ENCODE data around the gene MEX3D. TPM values are rescaled to one million over a fixed set of nuclear protein-coding genes. Genes with fewer than 3 reads are reported as not detected.

MEX3D gene
- total RNA-seq, 1 experiment from 2014 or later: 26.0 TPM

DNA sequence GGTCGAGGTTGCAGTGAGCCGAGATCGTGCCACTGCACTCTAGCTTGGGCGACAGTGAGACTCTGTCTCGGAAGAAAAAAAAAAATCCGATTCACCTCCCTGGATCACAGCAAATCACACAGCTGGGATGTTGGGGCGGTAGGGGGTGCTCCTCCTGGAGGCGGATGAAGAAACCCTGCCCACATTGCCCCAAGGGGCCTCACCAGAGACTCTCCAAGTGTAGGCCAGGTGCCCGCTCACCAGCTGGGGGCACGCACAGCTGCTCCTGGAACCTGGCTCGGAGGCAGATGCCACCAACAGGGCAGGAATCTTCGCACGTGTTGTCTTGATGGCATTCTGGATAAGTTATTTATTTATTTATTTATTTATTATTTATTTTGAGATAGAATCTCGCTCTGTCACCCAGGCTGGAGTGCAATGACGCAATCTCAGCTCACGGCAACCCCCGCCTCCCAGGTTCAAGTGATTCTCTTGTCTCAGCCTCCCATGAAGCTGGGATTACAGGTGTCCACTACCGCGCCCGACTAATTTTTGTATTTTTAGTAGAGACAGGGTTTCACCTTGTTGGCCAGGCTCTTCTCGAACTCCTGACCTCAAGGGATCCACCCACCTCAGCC is 34.1 kb upstream of the MEX3D start:
- Histone ChIP-seq H3K36me3 (peaks cover 14% of the 10 kb centered on the region), H3K27me3 (no peaks in the 10 kb centered on the region), H3K4me3 (no peak overlapping the region), H3K9me3 (no peaks in the 10 kb centered on the region)
- DNase-seq: no peak

- Histone ChIP-seq H3K4me3 (no peak overlapping the region), H3K27me3 (no peaks in the 10 kb centered on the region), H3K9me3 (no peaks in the 10 kb centered on the region), H3K36me3 (peaks cover 17% of the 10 kb centered on the region)
- DNase-seq: no peak
Measured at GRCh38 chr19:1601613-1602064, 33.5 kb upstream of the MEX3D start.

DNA sequence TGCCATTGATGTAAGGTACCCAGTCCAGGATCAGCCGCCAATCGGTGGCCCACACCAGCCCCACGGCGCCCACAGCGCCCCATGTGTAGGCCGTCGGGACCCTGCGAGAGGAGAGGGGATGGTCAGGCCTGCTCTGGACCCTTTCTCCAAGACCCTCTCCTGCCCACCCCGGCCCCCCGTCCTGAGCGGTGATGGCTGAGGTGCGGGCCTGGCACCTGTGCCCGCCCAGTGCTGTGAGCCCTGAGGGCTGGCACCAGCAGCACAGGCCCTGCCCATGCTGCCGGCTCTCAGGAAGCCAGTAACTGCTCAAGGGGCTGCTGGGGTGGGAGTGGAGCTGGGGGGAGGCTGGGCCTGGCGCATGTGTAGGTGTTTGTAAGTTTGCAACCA is 31.3 kb upstream of the MEX3D start:
- Histone ChIP-seq H3K4me3 (no peak overlapping the region), H3K27me3 (no peaks in the 10 kb centered on the region), H3K36me3 (peaks cover 19% of the 10 kb centered on the region), H3K9me3 (no peaks in the 10 kb centered on the region)
- DNase-seq: no peak

GRCh38 chr19:1598777-1599459 is 30.8 kb upstream of the MEX3D start:
- Histone ChIP-seq H3K9me3 (no peaks in the 10 kb centered on the region), H3K36me3 (peaks cover 19% of the 10 kb centered on the region), H3K27me3 (no peaks in the 10 kb centered on the region), H3K4me3 (no peak overlapping the region)
- no peak for DNase-seq

GRCh38 chr19:1593501-1593772 is 25.3 kb upstream of the MEX3D start:
- peak overlapping the region; percentile 52 for H3K4me3 ChIP-seq
- no peaks in the 10 kb centered on the region for H3K27me3 ChIP-seq
- H3K9me3 ChIP-seq: no peaks in the 10 kb centered on the region
- no peak for DNase-seq
- H3K36me3 ChIP-seq: peaks cover 22% of the 10 kb centered on the region

GRCh38 chr19:1592755-1593500 is 24.8 kb upstream of the MEX3D start, which contains the start of gene MBD3:
Gene MBD3, minus strand, starts transcription at chr19:1592865. Its CDS starts 234 bp downstream, at chr19:1592631.
- H3K36me3 ChIP-seq: peaks cover 22% of the 10 kb centered on the region
- H3K4me3 ChIP-seq: peak within 1 kb of the TSS; percentile 95
- DNase-seq: peak; percentile 84
- no peaks in the 10 kb centered on the region for H3K27me3 ChIP-seq
- no peaks in the 10 kb centered on the region for H3K9me3 ChIP-seq

- DNase-seq: peak; percentile 77
- no peaks in the 10 kb centered on the region for H3K27me3 ChIP-seq
- H3K9me3 ChIP-seq: no peaks in the 10 kb centered on the region
- peaks cover 14% of the 10 kb centered on the region for H3K36me3 ChIP-seq
- H3K4me3 ChIP-seq: peak overlapping the region; percentile 95
Measured at GRCh38 chr19:1592024-1592754, 24.1 kb upstream of the MEX3D start.

DNA sequence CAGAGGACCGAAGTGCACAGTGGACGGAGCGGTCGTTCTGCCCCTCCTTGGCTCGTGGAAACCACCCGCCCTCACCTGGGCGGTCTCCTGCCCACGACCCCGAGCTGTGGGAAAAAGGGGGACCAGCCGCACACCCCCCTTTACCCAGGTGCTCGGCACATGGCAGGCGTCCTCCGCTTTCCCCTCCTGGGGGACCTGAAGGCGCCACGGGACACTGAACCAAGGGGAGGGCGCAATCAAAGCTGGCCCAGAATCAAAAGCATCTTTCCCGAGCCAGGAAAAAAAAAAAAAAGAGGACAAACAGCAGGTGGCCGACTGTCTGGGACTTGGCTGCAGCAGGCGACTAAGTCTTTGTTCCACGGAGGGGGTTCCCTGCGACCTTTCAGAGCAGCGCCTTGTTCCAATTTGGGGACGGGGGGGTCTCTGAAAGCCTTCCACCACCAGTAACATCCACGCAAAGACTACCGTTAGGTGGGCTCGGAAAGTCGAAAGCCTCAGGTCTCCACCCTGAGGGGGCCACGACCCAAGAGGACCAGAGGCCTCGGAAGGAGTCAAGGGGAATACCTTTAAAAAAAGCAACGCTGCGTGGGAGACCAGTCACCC is 23.4 kb upstream of the MEX3D start:
- no peaks in the 10 kb centered on the region for H3K27me3 ChIP-seq
- no peak for DNase-seq
- H3K4me3 ChIP-seq: peak overlapping the region; percentile 95
- no peaks in the 10 kb centered on the region for H3K9me3 ChIP-seq
- H3K36me3 ChIP-seq: peaks cover 10% of the 10 kb centered on the region

DNA sequence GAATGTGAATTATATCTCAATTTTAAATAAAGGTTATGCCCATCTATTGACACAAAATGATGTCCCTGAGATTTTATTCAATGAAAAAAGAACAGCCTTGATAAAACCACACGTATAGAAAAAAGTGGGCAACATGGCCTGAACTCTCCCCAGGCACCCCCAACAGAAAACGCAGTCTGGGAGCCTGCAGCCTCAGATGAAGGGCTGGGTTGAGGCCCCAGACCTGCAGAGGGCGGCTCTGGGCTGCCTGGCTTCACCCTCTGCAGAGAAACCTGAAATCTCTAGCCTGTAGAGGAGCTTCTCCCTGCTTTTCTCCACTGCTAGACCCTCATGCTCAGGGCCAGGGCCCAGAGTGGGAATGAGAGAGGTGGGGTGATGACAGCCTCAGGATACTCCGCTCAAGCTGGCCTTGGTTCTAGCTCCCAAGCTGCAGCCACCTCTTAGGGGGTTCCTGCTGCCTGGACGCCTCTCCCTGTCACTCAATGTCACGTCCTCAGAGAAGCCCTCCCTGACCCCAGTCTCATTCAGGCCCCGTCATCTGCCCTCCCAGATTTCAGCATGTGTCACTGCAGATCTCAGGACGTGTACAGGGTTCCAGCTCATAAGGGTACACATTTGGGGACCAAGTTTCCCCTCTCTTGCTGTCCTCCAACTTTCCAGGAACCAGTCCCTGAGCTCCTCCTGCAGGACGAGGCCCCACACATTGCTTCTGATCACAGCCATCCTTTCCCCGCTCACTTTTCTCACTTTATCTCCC is 22.7 kb upstream of the MEX3D start:
- Histone ChIP-seq H3K36me3 (peaks cover 9% of the 10 kb centered on the region), H3K4me3 (peak overlapping the region; percentile 95), H3K27me3 (no peaks in the 10 kb centered on the region), H3K9me3 (no peaks in the 10 kb centered on the region)
- DNase-seq: no peak

- Histone ChIP-seq H3K27me3 (no peaks in the 10 kb centered on the region), H3K36me3 (peaks cover 12% of the 10 kb centered on the region), H3K4me3 (no peak overlapping the region), H3K9me3 (no peaks in the 10 kb centered on the region)
- DNase-seq: no peak
Measured at GRCh38 chr19:1587872-1588271, 19.7 kb upstream of the MEX3D start.

- no peaks in the 10 kb centered on the region for H3K9me3 ChIP-seq
- peaks cover 8% of the 10 kb centered on the region for H3K36me3 ChIP-seq
- no peaks in the 10 kb centered on the region for H3K27me3 ChIP-seq
- H3K4me3 ChIP-seq: no peak overlapping the region
- no peak for DNase-seq
Measured at GRCh38 chr19:1585243-1585580, 17.1 kb upstream of the MEX3D start.

DNA sequence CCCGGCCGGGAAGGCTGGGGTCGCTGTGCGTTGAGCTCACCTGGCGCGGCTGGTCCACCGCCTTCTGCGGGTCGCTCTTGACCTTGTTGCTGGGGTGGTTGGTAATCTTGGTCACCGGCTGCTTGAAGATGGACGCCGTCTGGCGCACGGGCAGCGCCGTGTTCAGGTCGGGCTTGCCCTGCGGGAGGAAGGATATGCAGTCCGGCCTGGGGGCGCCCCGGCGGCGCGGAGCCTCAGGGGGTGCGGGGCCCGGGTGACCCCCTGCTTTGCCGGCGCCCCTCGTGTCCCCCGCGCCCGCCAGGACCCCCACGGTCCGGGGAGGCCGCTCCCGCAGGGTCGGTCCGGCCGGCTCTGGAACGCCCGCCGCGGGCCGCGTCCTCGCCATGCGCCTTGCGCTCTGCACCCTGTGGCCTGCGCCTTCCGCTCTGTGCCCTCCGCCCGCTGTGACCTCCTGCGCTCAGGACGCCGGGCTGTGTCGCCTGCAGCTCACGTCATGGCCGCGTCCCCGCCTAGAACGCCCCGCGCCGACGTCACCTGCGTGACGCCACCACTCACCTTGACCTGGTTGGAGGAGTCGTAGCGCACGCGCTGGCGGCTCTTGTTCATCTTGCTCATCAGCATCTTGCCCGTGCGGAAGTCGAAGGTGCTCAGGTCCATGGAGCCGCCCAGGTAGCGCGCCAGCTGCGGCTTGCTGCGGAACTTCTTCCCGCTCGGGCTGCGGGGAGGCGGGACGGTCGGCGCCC is 16.5 kb upstream of the MEX3D start:
- Histone ChIP-seq H3K4me3 (no peak overlapping the region), H3K9me3 (no peaks in the 10 kb centered on the region), H3K27me3 (no peaks in the 10 kb centered on the region), H3K36me3 (peaks cover 5% of the 10 kb centered on the region)
- no peak for DNase-seq

- no peaks in the 10 kb centered on the region for H3K27me3 ChIP-seq
- peaks cover 5% of the 10 kb centered on the region for H3K36me3 ChIP-seq
- no peaks in the 10 kb centered on the region for H3K9me3 ChIP-seq
- H3K4me3 ChIP-seq: no peak overlapping the region
- DNase-seq: no peak
Measured at GRCh38 chr19:1582201-1582600, 14.1 kb upstream of the MEX3D start.

DNA sequence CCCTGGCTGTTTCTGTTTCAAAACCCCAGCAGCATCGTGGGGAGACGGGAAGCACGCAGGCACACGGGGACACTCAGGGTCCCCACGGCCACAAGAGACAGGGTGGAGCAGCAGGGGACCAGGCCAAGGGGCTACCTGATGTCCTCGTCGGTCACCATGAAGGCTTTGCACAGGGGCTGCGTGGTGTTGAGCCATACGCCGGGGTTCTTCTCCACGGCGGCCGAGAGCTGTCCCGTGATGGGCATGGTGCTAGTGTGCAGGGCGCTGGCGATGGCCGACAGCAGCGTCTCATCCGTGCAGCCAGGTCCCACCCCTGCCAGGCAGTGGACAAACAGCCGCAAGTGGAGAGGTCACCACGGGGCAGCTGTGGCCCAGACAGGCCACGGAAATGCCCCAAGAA is 12.8 kb upstream of the MEX3D start:
- H3K4me3 ChIP-seq: no peak overlapping the region
- no peaks in the 10 kb centered on the region for H3K9me3 ChIP-seq
- no peak for DNase-seq
- peaks cover 5% of the 10 kb centered on the region for H3K36me3 ChIP-seq
- no peaks in the 10 kb centered on the region for H3K27me3 ChIP-seq

- H3K4me3 ChIP-seq: no peak overlapping the region
- DNase-seq: no peak
- H3K27me3 ChIP-seq: no peaks in the 10 kb centered on the region
- peaks cover 5% of the 10 kb centered on the region for H3K36me3 ChIP-seq
- no peaks in the 10 kb centered on the region for H3K9me3 ChIP-seq
Measured at GRCh38 chr19:1580382-1580781, 12.3 kb upstream of the MEX3D start.

- Histone ChIP-seq H3K27me3 (no peaks in the 10 kb centered on the region), H3K36me3 (peaks cover 3% of the 10 kb centered on the region), H3K4me3 (no peak overlapping the region), H3K9me3 (no peaks in the 10 kb centered on the region)
- DNase-seq: no peak
Measured at GRCh38 chr19:1579222-1579621, 11.1 kb upstream of the MEX3D start.
